H1 (cell line): ENCODE measurements around the gene NFIX. TPM values are rescaled to one million over a fixed set of nuclear protein-coding genes. Genes with fewer than 3 reads are reported as not detected.

Experiments
- CTCF ChIA-PET: fragments of 300-600 bp; sonication (Branson Sonifier 250); formaldehyde crosslinking; loops from one replicate; lab custom pipeline; 2021; ENCODE audit not compliant: partially characterized antibody; lab: Charles Lee
- POLR2A ChIA-PET: fragments of 300-600 bp; sonication (Branson Sonifier 250); formaldehyde crosslinking; loops from one replicate; lab custom pipeline; 2021; ENCODE audit warnings: inconsistent platforms; ENCODE audit not compliant: partially characterized antibody; lab: Charles Lee
- DNase-seq, 2 experiments: peaks; one replicate each; pipeline versions ENCODE4 v3.0.0 to v3.0.0-alpha.2; 2010 to 2022; ENCODE audit warnings: low spot score in 2 of 2, low read depth in 1 of 2, mixed read lengths in 1 of 2
- FAIRE-seq: peaks from 2 replicates; lab custom pipeline; 2011; peaks lifted over from hg19 to GRCh38; lab: Jason Lieb, UNC
- H2AFZ ChIP-seq: 2 replicates; pipeline ENCODE4 v1.8.1; 2012; ENCODE audit warnings: low read length, inconsistent platforms
- H2AK5ac ChIP-seq: 2 replicates; pipeline ENCODE4 v1.6.1; 2013; ENCODE audit warnings: low read depth, low read length
- H2BK120ac ChIP-seq: replicated peaks from 2 replicates; pipeline ENCODE3; 2013; ENCODE audit warnings: low read depth, low read length, inconsistent platforms
- H2BK12ac ChIP-seq: 2 replicates; pipeline ENCODE4 v1.6.1; 2013; ENCODE audit warnings: low read depth, low read length
- H2BK15ac ChIP-seq: 2 replicates; pipeline ENCODE4 v1.6.1; 2013; ENCODE audit warnings: low read length
- H2BK20ac ChIP-seq: 2 replicates; pipeline ENCODE4 v1.6.1; 2013; ENCODE audit warnings: low read length
- H2BK5ac ChIP-seq: 2 replicates; pipeline ENCODE4 v1.6.1; 2013; ENCODE audit warnings: low read depth, low read length
- H3K14ac ChIP-seq: 2 replicates; pipeline ENCODE4 v1.6.1; 2013; ENCODE audit warnings: inconsistent platforms; ENCODE audit not compliant: insufficient read length
- H3K18ac ChIP-seq: 2 replicates; pipeline ENCODE4 v1.6.1; 2013; ENCODE audit warnings: low read length; ENCODE audit errors: extremely low read depth
- H3K23ac ChIP-seq: 2 replicates; pipeline ENCODE4 v1.6.1; 2013; ENCODE audit warnings: inconsistent platforms; ENCODE audit not compliant: insufficient read length
- H3K23me2 ChIP-seq: 2 replicates; pipeline ENCODE4 v1.6.1; 2013; ENCODE audit warnings: low read depth, low read length
- H3K27ac ChIP-seq: 2 replicates; pipeline ENCODE4 v1.6.1; 2011; ENCODE audit warnings: low read depth, low read length, inconsistent platforms
- H3K27me3 ChIP-seq, 4 experiments: replicated peaks in 1 of 4; 1 replicate in 1 of 4; 2 replicates in 3 of 4; pipeline versions ENCODE4 v1.6.1 to v1.8.1; 2011 to 2013; ENCODE audit warnings: low read length in 3 of 4, mild to moderate bottlenecking in 3 of 4, inconsistent platforms in 2 of 4, mixed read lengths in 2 of 4, moderate library complexity in 1 of 4; ENCODE audit not compliant: control insufficient read depth in 3 of 4, insufficient read depth in 3 of 4; ENCODE audit errors: extremely low read depth in 1 of 4
- H3K36me3 ChIP-seq, 4 experiments: 2 replicates each; pipeline versions ENCODE4 v1.6.1 to v1.8.1; 2011 to 2013; ENCODE audit warnings: mild to moderate bottlenecking in 4 of 4, low read length in 3 of 4, moderate library complexity in 2 of 4, control low read depth in 1 of 4, inconsistent platforms in 1 of 4; ENCODE audit not compliant: insufficient read depth in 4 of 4, control insufficient read depth in 2 of 4
- H3K4ac ChIP-seq: replicated peaks from 2 replicates; pipeline ENCODE3; 2013; ENCODE audit warnings: low read length, low read depth, mixed read lengths, inconsistent platforms; ENCODE audit not compliant: insufficient read length
- H3K4me1 ChIP-seq, 4 experiments: replicated peaks in 1 of 4; 1 replicate in 1 of 4; 2 replicates in 3 of 4; pipeline versions ENCODE4 v1.6.1 to v1.8.1; 2011 to 2013; ENCODE audit warnings: low read length in 3 of 4, inconsistent platforms in 2 of 4, mixed read lengths in 1 of 4; ENCODE audit not compliant: insufficient read depth in 4 of 4, control insufficient read depth in 3 of 4
- H3K4me2 ChIP-seq, 2 experiments: 2 replicates each; pipeline versions ENCODE4 v1.6.1 to v1.8.1; 2011 to 2013; ENCODE audit warnings: low read depth in 2 of 2, low read length in 2 of 2, control low read depth in 1 of 2, inconsistent platforms in 1 of 2, mild to moderate bottlenecking in 1 of 2; ENCODE audit not compliant: insufficient read depth in 1 of 2
- H3K4me3 ChIP-seq, 4 experiments: fragments of 200-600, 300-600 bp in 1 of 4; sonication (generic), shearing (Covaris generic), sonication (Bioruptor Twin) in 1 of 4; 2 replicates each; pipeline versions ENCODE4 v1.5.1 to v1.8.1; 2011 to 2016; ENCODE audit warnings: low read length in 4 of 4, low read depth in 3 of 4, control low read depth in 2 of 4, inconsistent platforms in 2 of 4, mild to moderate bottlenecking in 2 of 4, mixed read lengths in 1 of 4, moderate library complexity in 1 of 4; ENCODE audit not compliant: insufficient read depth in 2 of 4; ENCODE audit errors: extremely low read depth in 1 of 4
- H3K56ac ChIP-seq: replicated peaks from 2 replicates; pipeline ENCODE3; 2013; ENCODE audit warnings: low read depth, mild to moderate bottlenecking, mixed read lengths, low read length, inconsistent platforms; ENCODE audit not compliant: insufficient read length
- H3K79me1 ChIP-seq: 2 replicates; pipeline ENCODE4 v1.6.1; 2013; ENCODE audit warnings: low read depth, low read length, control low read depth
- H3K79me2 ChIP-seq, 2 experiments: 2 replicates each; pipeline versions ENCODE4 v1.6.1 to v1.8.1; 2012 to 2013; ENCODE audit warnings: low read length in 2 of 2, mild to moderate bottlenecking in 2 of 2, inconsistent platforms in 1 of 2; ENCODE audit not compliant: insufficient read depth in 2 of 2, control insufficient read depth in 1 of 2
- H3K9ac ChIP-seq, 4 experiments: replicated peaks in 1 of 4; 1 replicate in 1 of 4; 2 replicates in 3 of 4; pipeline versions ENCODE4 v1.6.1 to v1.8.1; 2011 to 2013; ENCODE audit warnings: low read depth in 3 of 4, low read length in 3 of 4, control low read depth in 2 of 4, mild to moderate bottlenecking in 2 of 4, moderate library complexity in 2 of 4, inconsistent platforms in 1 of 4; ENCODE audit errors: extremely low read depth in 1 of 4
- H3K9me3 ChIP-seq, 2 experiments: 2 replicates each; pipeline versions ENCODE4 v1.6.1 to v1.8.1; 2012 to 2013; ENCODE audit warnings: mild to moderate bottlenecking in 2 of 2, moderate library complexity in 2 of 2, control low read depth in 1 of 2, inconsistent platforms in 1 of 2, low read depth in 1 of 2, low read length in 1 of 2, mixed read lengths in 1 of 2; ENCODE audit not compliant: insufficient read depth in 2 of 2
- H4K20me1 ChIP-seq, 2 experiments: replicated peaks in 1 of 2; 2 replicates each; pipeline versions ENCODE3 to v1.8.1; 2011 to 2013; ENCODE audit warnings: inconsistent platforms in 2 of 2, low read length in 2 of 2, mild to moderate bottlenecking in 1 of 2; ENCODE audit not compliant: insufficient read depth in 2 of 2, control insufficient read depth in 1 of 2
- H4K5ac ChIP-seq: 2 replicates; pipeline ENCODE4 v1.6.1; 2013; ENCODE audit warnings: low read length, low read depth, mixed read lengths, inconsistent platforms; ENCODE audit not compliant: insufficient read length
- H4K8ac ChIP-seq: 2 replicates; pipeline ENCODE4 v1.8.0; 2013; ENCODE audit warnings: mild to moderate bottlenecking, moderate library complexity, low read length, inconsistent platforms; ENCODE audit not compliant: insufficient read depth; ENCODE audit errors: extremely low read depth
- H4K91ac ChIP-seq: replicated peaks from 2 replicates; pipeline ENCODE3; 2013; ENCODE audit warnings: low read length, mixed read lengths, inconsistent platforms; ENCODE audit not compliant: insufficient read length
- BACH1 ChIP-seq: IDR thresholded peaks from 2 replicates; pipeline ENCODE4 v1.6.1; 2012; ENCODE audit warnings: low read length, improper control_type of control experiment
- CHD1 ChIP-seq: IDR thresholded peaks from 2 replicates; pipeline ENCODE4 v1.6.1; 2012; ENCODE audit warnings: low read depth, low read length, improper control_type of control experiment
- CHD2 ChIP-seq: IDR thresholded peaks from 2 replicates; pipeline ENCODE4 v1.6.1; 2012; ENCODE audit warnings: low read length, improper control_type of control experiment
- EP300 ChIP-seq, 2 experiments: IDR thresholded peaks; 1 replicate in 1 of 2; 2 replicates in 1 of 2; pipeline ENCODE4 v1.6.1; 2011 to 2012; ENCODE audit warnings: low read depth in 2 of 2, low read length in 2 of 2, mild to moderate bottlenecking in 2 of 2, borderline replicate concordance in 1 of 2, inconsistent platforms in 1 of 2, moderate library complexity in 1 of 2
- GABPA ChIP-seq: IDR thresholded peaks from 2 replicates; pipeline ENCODE4 v1.6.1; 2011; ENCODE audit warnings: mild to moderate bottlenecking, low read length, moderate library complexity, borderline replicate concordance; ENCODE audit not compliant: insufficient read depth
- KDM1A ChIP-seq: fragments of 200-600, 300-600 bp; sonication (generic); IDR thresholded peaks from 2 replicates; pipeline ENCODE4 v1.7.1; 2016; ENCODE audit warnings: mild to moderate bottlenecking, low read length, borderline replicate concordance
- MAFK ChIP-seq: IDR thresholded peaks from 2 replicates; pipeline ENCODE4 v1.6.1; 2012; ENCODE audit warnings: low read depth, mild to moderate bottlenecking, improper control_type of control experiment, low read length
- RXRA ChIP-seq: IDR thresholded peaks from 2 replicates; pipeline ENCODE4 v1.6.1; 2011; ENCODE audit warnings: low read depth, mild to moderate bottlenecking, low read length, moderate library complexity; ENCODE audit not compliant: insufficient read depth
- SIN3A ChIP-seq, 2 experiments: IDR thresholded peaks in 1 of 2; conservative IDR thresholded peaks in 1 of 2; 2 replicates each; pipeline ENCODE4 v1.6.1; 2011 to 2012; ENCODE audit warnings: low read length in 2 of 2, improper control_type of control experiment in 1 of 2, low read depth in 1 of 2, mild to moderate bottlenecking in 1 of 2
- SIX5 ChIP-seq: IDR thresholded peaks from 2 replicates; pipeline ENCODE4 v1.6.1; 2011; ENCODE audit warnings: mild to moderate bottlenecking, low read depth, low read length
- SRF ChIP-seq: IDR thresholded peaks from 2 replicates; pipeline ENCODE4 v1.6.1; 2011; ENCODE audit warnings: mild to moderate bottlenecking, low read depth, low read length, moderate library complexity
- TAF1 ChIP-seq: IDR thresholded peaks from 2 replicates; pipeline ENCODE4 v1.6.1; 2011; ENCODE audit warnings: mild to moderate bottlenecking, low read depth, low read length
- WGBS, 2 experiments: shearing (Covaris generic) in 1 of 2; methylation state at CpG; one replicate each; pipeline versions ENCODE4 v1.1.6 to v1.1.7; 2013 to 2015; ENCODE audit warnings: low lambda C conversion rate in 2 of 2, mixed read lengths in 2 of 2, inconsistent platforms in 1 of 2, low coverage in 1 of 2, missing lambda C conversion rate in 1 of 2; ENCODE audit not compliant: insufficient replicate concordance in 2 of 2, insufficient coverage in 1 of 2, insufficient read length in 1 of 2; ENCODE audit errors: extremely low coverage in 1 of 2, missing lambda C conversion rate in 1 of 2; 5-methylcytosine and 5-hydroxymethylcytosine counted together
- polyA plus RNA-seq, 7 experiments: library from polyadenylated mRNA; depleted of rRNA in 3 of 7; stranded (reverse) in 5 of 7; unstranded in 2 of 7; fragments of >200 nt in 5 of 7; fragments of 200-250 nt in 2 of 7; gene quantifications; 1 replicate in 5 of 7; 2 replicates in 1 of 7; 4 replicates in 1 of 7; pipeline versions ENCODE4 v1.2.1 to v1.2.3, GENCODE V29; 2011 to 2013; ENCODE audit warnings: missing spikeins in 2 of 7, mixed read lengths in 2 of 7
- total RNA-seq: library from RNA; stranded (reverse); fragmentation: NEBNext Ultra II Directional; extraction: Animal tissue kit (Norgen Biotek cat#: 25700); gene quantifications from 2 replicates; pipeline ENCODE4 v1.2.1, GENCODE V29; 2021

The NFIX gene
- total and polyA plus RNA-seq, 2 of the 8 experiments (the other 6 are each of a cell fraction or from before 2014, with no cell fraction given) = 0.03 to 0.20 TPM

DNA sequence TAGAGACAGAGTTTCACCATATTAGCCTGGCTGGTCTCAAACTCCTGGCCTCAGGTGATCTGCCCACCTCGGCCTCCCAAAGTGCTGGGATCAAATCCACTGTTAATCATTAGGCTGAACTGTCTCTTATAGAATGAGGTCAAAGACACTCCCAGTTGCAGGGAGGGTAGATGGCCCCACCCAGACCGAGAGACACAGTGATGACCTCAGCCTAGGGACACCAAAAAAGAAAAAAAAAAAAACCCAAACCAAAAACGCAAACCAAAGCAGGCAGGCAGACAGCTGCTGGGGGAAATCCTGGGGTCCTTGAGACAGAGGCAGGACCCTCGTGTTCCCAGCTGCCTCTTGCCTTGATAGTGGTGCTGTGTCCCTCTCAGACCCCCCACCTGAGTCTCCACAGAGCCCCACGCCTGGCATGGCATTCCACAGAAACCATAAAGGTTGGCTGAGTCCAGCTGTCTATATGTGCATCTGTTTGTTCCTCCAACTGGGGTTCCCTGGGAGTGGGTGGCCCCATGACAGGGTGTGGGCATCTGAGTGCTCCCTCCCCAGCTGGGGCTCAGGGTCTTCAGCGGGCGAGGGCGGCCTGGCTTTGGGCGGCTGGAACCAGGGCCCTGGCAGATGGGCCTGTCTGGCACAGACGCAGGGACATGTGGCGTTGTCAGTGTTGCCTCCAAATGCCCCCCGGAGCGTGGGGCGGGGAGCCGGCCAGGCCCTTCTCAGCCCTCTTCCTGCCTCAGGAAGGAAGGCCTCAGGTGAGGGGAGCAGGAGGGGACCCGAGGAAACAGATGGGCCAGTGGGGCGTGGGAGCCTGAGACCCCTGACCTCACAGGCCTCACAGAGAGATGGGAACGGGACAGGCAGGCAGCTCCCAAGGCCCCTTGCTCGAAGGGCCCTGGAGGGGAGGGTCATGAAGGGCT, 20.7 kb upstream of the NFIX start:
- Histone ChIP-seq H4K8ac (peak overlapping the region; percentile 71; the same call in 1 of the 2 replicates), H3K56ac (no peak overlapping the region), H4K5ac (no peak overlapping the region), H2BK120ac (no peak overlapping the region), H3K27me3 (no peaks in the 10 kb centered on the region), H4K91ac (no peak overlapping the region), H3K23ac (no peak overlapping the region), H3K79me2 (no peaks in the 10 kb centered on the region), H3K79me1 (no peaks in the 10 kb centered on the region), H3K36me3 (no peaks in the 10 kb centered on the region), H2BK20ac (no peak overlapping the region), H3K4me1 (peaks cover 0 to 2% (median 0%) of the 10 kb centered on the region in 4 experiments; a peak in 2 of 7 replicates), H2BK5ac (no peak overlapping the region), H3K9ac (no peak overlapping the region)
- WGBS, 2 experiments = 85% methylated on average over 19 of the region's 19 CpGs; no CpG with 5 or more reads in 1 of the 2 experiments
- CTCF ChIA-PET = interaction anchor here (0.7 to 16.3 kb wide), 9 partner anchors 8 to 318 kb away, joined by 3 to 431 read pairs (median 47); partner anchors contain the start of genes DAND5 and LYL1
- FAIRE-seq = no peak
- no peak for DNase-seq
- TF ChIP-seq EP300 (IDR thresholded peaks at IDR 0.05; ENCODE audit: borderline replicate concordance in 1 of 2, low read depth in 2 of 2, low read length in 2 of 2) = no peak
- no peak for TF ChIP-seq KDM1A
- no peak for TF ChIP-seq MAFK
- TF ChIP-seq SIN3A (conservative IDR thresholded peaks at IDR 0.05 in 1 of 2, IDR thresholded peaks at IDR 0.05 in 1 of 2; ENCODE audit: low read depth in 1 of 2, low read length in 2 of 2) = no peak
- no peak for TF ChIP-seq TAF1
- no peak for TF ChIP-seq BACH1
- TF ChIP-seq CHD2 = no peak
- no peak for TF ChIP-seq SIX5
- TF ChIP-seq GABPA = no peak
- no peak for TF ChIP-seq CHD1
- TF ChIP-seq SRF = no peak
- no peak for TF ChIP-seq RXRA
- TF ChIP-seq, all 59 proteins: peak for 0
- H3K4me3 ChIP-seq = no peak overlapping the region
- no peaks in the 10 kb centered on the region for H4K20me1 ChIP-seq
- H3K14ac ChIP-seq = no peak overlapping the region
- H2AK5ac ChIP-seq = no peak overlapping the region
- no peak overlapping the region for H2BK12ac ChIP-seq
- H2AFZ ChIP-seq = no peak overlapping the region
- H3K27ac ChIP-seq = no peak overlapping the region
- no peak overlapping the region for H3K4ac ChIP-seq
- no peaks in the 10 kb centered on the region for H3K9me3 ChIP-seq
- no peaks in the 10 kb centered on the region for H3K23me2 ChIP-seq
- H2BK15ac ChIP-seq = no peak overlapping the region
- no peak overlapping the region for H3K4me2 ChIP-seq
- H3K18ac ChIP-seq = no peak overlapping the region
- POLR2A ChIA-PET = no interaction called here
